ENCODE data around the gene GNL1.
A peak's percentile ranks its signal among the peaks of the same experiment; 100 is the strongest.

GRCh38 chr6:30571075-30571761 lies 14.9 kb upstream of the GNL1 start, which contains the start of gene ABCF1:
- TF ChIP-seq POLR2A (IDR thresholded peaks at IDR 0.05): peak; percentile 90
- no peak for TF ChIP-seq CTCF (IDR thresholded peaks at IDR 0.05)

Measured in ovary (tissue), 3 donors.